HepG2 (cell line): Measurements from ENCODE around the gene SPIRE1. TPM values are rescaled to one million over a fixed set of nuclear protein-coding genes. Genes with fewer than 3 reads are reported as not detected.
A peak's percentile ranks its signal among the peaks of the same experiment; 100 is the strongest.

ENCODE experiments used
- ARHGAP35 ChIP-seq: sonication (generic); formaldehyde crosslinking; IDR thresholded peaks from 2 replicates; pipeline ENCODE4 v1.9.0; 2022; ENCODE audit warnings: mild to moderate bottlenecking, inconsistent platforms, moderate library complexity, missing genetic modification reagents, borderline replicate concordance
- CENPT ChIP-seq: sonication (generic); formaldehyde crosslinking; IDR thresholded peaks from 2 replicates; pipeline ENCODE4 v1.8.0; 2022; ENCODE audit warnings: low read depth, mild to moderate bottlenecking, moderate library complexity, missing genetic modification reagents
- CENPX ChIP-seq: sonication (generic); formaldehyde crosslinking; IDR thresholded peaks from 2 replicates; pipeline ENCODE4 v1.9.0; 2021; ENCODE audit warnings: mild to moderate bottlenecking, missing genetic modification reagents, moderate library complexity
- ELF4 ChIP-seq: sonication (generic); formaldehyde crosslinking; IDR thresholded peaks from 2 replicates; pipeline ENCODE4 v1.5.0; 2020; ENCODE audit warnings: missing genetic modification reagents, mild to moderate bottlenecking, moderate library complexity, borderline replicate concordance
- HNRNPLL ChIP-seq: fragments of 200-400 bp; formaldehyde crosslinking; IDR thresholded peaks from 2 replicates; pipeline ENCODE4 v1.6.1; 2017; ENCODE audit warnings: mild to moderate bottlenecking, low read depth, low read length; ENCODE audit not compliant: poor library complexity, severe bottlenecking
- IKZF4 ChIP-seq: sonication (generic); formaldehyde crosslinking; IDR thresholded peaks from 2 replicates; pipeline ENCODE4 v1.5.1; 2020; ENCODE audit warnings: borderline replicate concordance, mild to moderate bottlenecking, low read depth, missing genetic modification reagents; ENCODE audit errors: not compliant biosample characterization
- ZFP36L1 ChIP-seq: sonication (generic); formaldehyde crosslinking; IDR thresholded peaks from 2 replicates; pipeline ENCODE4 v1.8.0; 2022; ENCODE audit warnings: mild to moderate bottlenecking, missing genetic modification reagents, moderate library complexity
- ZKSCAN1 ChIP-seq: fragments of 150-350 bp; IDR thresholded peaks from 2 replicates; pipeline ENCODE4 v1.6.1; 2014; ENCODE audit warnings: low read length
- ZNF142 ChIP-seq: sonication (generic); formaldehyde crosslinking; IDR thresholded peaks from 2 replicates; pipeline ENCODE4 v1.4.0; 2020; ENCODE audit warnings: missing genetic modification reagents
- ZNF234 ChIP-seq: sonication (generic); formaldehyde crosslinking; conservative IDR thresholded peaks from 2 replicates; pipeline ENCODE4 v1.5.1; 2020; ENCODE audit warnings: mild to moderate bottlenecking, missing genetic modification reagents
- ZNF251 ChIP-seq: sonication (generic); formaldehyde crosslinking; IDR thresholded peaks from 2 replicates; pipeline ENCODE4 v1.9.0; 2021; ENCODE audit warnings: mild to moderate bottlenecking, missing genetic modification reagents
- ZNF468 ChIP-seq: sonication (generic); formaldehyde crosslinking; IDR thresholded peaks from 2 replicates; pipeline ENCODE4 v1.8.0; 2022; ENCODE audit warnings: mild to moderate bottlenecking, moderate library complexity, missing genetic modification reagents
- ZNF644 ChIP-seq: IDR thresholded peaks from 2 replicates; pipeline ENCODE4 v1.6.1; 2016; ENCODE audit warnings: low read depth
- ZNF720 ChIP-seq: sonication (generic); formaldehyde crosslinking; IDR thresholded peaks from 2 replicates; pipeline ENCODE4 v1.4.0; 2020; ENCODE audit warnings: missing genetic modification reagents
- polyA plus RNA-seq, 8 experiments: library from polyadenylated mRNA; depleted of rRNA in 3 of 8; stranded (reverse) in 7 of 8; unstranded in 1 of 8; fragments of >200 nt; fragmentation: Illumina TruSeq in 4 of 8; extraction: Trizol in 4 of 8; gene quantifications; 2 replicates each; pipeline versions ENCODE4 v1.2.1 to v1.2.3, GENCODE V29; 2011 to 2016; ENCODE audit warnings: low read depth in 4 of 8, missing spikeins in 1 of 8, mixed read lengths in 1 of 8; ENCODE audit not compliant: insufficient read depth in 1 of 8
- total RNA-seq, 5 experiments: library from RNA; depleted of rRNA; stranded (reverse); fragments of >200 nt; fragmentation: Illumina TruSeq; extraction: Trizol; gene quantifications; 2 replicates each; pipeline ENCODE4 v1.2.3, GENCODE V29; 2016; ENCODE audit warnings: low read depth in 1 of 5
- TF ChIP-seq, protein P1 (sequence below): sonication (generic); formaldehyde crosslinking; IDR thresholded peaks from 2 replicates; pipeline ENCODE4 v1.8.1; 2023; ENCODE audit warnings: missing genetic modification reagents, inconsistent platforms, borderline replicate concordance
- TF ChIP-seq, protein P2 (sequence below): sonication (generic); formaldehyde crosslinking; IDR thresholded peaks from 2 replicates; pipeline ENCODE4 v1.4.0; 2020; ENCODE audit warnings: mild to moderate bottlenecking, low read depth, missing genetic modification reagents

The SPIRE1 gene
- total and polyA plus RNA-seq, 2 of the 13 experiments (the other 11 are each of a cell fraction or from before 2014, with no cell fraction given), result 9.9 to 21.3 TPM

DNA sequence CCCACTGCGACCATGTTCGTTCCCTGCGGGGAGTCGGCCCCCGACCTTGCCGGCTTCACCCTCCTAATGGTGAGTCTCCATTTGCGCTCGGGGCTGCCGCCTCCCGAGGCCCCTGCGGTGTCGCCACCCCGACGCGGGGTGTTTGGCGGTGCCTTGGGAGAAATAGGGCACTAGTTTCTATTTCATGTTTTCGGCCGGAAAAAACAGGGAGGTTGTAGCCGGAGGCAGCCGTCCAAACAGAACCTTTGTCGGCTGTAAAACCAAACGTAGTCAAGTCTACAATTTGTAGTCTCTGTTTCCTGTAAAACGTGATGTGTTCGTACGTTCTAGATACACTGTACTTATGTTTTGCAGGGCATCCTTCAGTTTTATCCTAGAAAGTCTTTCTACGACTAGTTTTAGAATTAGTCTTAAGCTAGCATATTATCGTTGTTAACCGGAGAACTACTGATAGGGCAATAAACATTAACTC, 45.2 kb upstream of the SPIRE1 start (continued):
- TF ChIP-seq, protein P1, sequence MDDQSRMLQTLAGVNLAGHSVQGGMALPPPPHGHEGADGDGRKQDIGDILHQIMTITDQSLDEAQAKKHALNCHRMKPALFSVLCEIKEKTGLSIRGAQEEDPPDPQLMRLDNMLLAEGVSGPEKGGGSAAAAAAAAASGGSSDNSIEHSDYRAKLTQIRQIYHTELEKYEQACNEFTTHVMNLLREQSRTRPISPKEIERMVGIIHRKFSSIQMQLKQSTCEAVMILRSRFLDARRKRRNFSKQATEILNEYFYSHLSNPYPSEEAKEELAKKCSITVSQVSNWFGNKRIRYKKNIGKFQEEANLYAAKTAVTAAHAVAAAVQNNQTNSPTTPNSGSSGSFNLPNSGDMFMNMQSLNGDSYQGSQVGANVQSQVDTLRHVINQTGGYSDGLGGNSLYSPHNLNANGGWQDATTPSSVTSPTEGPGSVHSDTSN (CRISPR knock-in tag), result no peak
- no peak for TF ChIP-seq ZNF234
- TF ChIP-seq ELF4 (CRISPR knock-in tag), result 0 out of 2 replicates have a peak, but pooled peaks have one; percentile 5
- no peak for TF ChIP-seq ZFP36L1 (CRISPR knock-in tag)
- TF ChIP-seq ZNF720, result no peak
- TF ChIP-seq IKZF4 (CRISPR knock-in tag), result no peak
- TF ChIP-seq ZNF142, result no peak
- TF ChIP-seq ZNF468 (CRISPR knock-in tag), result no peak
- TF ChIP-seq CENPT, result no peak
- no peak for TF ChIP-seq ZNF251 (CRISPR knock-in tag)
- no peak for TF ChIP-seq CENPX (CRISPR knock-in tag)
- TF ChIP-seq ZKSCAN1, result no peak
- TF ChIP-seq ARHGAP35 (CRISPR knock-in tag), result no peak
- TF ChIP-seq, protein P2, sequence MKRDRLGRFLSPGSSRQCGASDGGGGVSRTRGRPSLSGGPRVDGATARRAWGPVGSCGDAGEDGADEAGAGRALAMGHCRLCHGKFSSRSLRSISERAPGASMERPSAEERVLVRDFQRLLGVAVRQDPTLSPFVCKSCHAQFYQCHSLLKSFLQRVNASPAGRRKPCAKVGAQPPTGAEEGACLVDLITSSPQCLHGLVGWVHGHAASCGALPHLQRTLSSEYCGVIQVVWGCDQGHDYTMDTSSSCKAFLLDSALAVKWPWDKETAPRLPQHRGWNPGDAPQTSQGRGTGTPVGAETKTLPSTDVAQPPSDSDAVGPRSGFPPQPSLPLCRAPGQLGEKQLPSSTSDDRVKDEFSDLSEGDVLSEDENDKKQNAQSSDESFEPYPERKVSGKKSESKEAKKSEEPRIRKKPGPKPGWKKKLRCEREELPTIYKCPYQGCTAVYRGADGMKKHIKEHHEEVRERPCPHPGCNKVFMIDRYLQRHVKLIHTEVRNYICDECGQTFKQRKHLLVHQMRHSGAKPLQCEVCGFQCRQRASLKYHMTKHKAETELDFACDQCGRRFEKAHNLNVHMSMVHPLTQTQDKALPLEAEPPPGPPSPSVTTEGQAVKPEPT (CRISPR knock-in tag), result no peak
- no peak for TF ChIP-seq HNRNPLL
- TF ChIP-seq ZNF644 (CRISPR knock-in tag), result no peak
